Fibroblast of skin of left biceps (primary cell): Measurements from ENCODE around the gene SPOCK2.

Experiments used
- DNase-seq, 2 experiments: peaks; one replicate each; pipeline ENCODE4 v3.0.0-alpha.2; 2013; ENCODE audit warnings: low read depth in 2 of 2

The SPOCK2 gene

DNA sequence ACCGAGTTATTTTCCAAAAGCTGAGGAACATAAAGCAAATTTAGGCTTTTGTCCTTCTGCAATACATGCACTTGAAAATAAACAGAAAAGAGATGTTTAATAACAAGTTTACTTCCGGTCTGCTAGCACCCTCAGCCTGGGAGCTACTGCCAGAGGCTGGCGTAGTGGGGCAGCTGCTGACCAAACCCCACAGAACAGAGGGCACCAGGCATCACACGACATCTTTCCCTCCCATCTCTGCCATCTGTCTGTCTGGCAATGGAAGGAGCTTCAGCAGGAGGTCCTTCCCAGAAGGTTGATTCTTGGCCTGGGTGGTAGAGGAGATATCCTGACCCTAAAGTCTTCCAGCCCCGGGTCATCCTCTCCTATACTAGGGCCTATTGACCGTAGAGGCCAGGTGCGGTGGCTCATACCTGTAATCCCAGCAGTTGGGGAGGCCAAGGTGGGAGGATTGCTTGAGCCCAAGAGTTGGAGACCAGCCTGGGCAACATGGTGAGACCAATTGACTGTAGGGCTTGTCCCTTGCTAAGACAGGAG, 76.3 kb downstream of the SPOCK2 start:
- no peak for DNase-seq

DNA sequence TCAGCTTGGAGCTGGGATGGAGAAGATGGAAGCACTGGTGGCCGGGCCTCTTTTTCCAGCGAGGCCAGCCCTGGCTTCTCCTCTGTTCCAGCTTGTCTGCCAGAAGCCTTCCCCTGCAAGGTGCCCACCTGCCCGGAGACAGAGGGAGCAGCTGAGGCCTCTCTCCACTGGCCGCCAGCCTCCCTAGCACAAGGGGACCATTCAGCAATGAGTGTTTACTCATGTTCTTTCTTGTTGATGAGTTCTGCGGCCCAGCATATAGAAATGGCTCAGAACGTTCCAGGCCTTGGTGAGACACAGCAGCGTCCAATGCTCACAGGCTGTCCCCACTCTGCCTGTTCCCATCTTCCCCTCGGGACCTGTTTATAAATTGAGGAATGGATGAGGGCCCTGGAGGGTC, 76.9 kb downstream of the SPOCK2 start:
- no peak for DNase-seq

DNA sequence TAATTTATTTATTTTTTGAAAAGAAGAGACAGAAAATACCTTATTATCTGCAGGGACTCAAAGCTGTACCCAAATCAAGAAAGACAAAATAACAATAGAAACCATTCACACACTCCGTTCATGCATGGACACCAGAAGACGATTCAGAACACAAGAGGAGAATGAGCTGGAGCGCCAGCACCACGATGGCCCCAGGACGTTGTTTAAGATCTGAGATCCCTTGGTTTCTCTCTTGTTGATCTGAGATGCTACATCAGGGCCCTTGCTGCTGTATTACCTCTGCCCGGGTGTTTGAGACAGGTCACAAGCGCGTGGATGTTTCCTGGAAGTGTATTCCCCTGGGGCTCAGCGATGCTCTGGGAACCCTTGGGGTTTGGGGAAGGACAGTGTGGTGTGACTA, 77.3 kb downstream of the SPOCK2 start:
- DNase-seq, result no peak

DNA sequence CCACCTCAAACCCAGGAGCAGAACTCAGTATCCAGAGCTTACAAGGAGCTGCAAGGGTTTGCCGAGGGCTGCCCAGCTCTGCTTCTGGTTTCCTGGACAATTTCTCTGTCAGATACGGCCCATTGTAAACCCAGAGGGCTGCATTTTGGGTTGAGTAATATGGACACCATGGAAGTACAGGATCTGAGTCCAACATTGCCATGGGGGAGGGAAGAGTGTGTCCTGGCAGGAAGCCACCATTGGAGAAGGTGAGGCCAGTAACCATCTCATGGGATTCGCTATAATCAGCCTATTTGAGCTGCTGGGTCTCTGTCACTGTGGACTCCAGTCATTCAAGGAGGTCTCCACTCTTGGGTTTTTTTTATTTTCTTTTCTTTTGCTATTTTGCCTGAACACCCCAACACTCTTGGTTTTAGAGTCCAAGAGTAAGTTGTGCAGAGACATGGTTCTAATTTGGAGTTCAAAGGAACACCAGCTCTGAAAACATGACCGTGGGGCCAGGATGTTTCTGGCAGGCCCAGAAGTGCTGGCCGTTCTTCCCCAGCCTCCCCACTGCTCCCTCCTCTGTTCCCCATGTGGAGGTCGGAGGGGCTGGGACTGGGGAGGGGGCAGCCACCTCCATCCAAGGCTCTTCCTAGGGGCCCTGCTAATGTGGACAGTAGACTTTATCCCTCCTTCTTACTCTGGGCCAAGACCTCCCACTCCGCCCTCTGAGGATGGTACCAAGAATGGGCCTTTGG, 77.9 kb downstream of the SPOCK2 start:
- DNase-seq, result no peak

DNA sequence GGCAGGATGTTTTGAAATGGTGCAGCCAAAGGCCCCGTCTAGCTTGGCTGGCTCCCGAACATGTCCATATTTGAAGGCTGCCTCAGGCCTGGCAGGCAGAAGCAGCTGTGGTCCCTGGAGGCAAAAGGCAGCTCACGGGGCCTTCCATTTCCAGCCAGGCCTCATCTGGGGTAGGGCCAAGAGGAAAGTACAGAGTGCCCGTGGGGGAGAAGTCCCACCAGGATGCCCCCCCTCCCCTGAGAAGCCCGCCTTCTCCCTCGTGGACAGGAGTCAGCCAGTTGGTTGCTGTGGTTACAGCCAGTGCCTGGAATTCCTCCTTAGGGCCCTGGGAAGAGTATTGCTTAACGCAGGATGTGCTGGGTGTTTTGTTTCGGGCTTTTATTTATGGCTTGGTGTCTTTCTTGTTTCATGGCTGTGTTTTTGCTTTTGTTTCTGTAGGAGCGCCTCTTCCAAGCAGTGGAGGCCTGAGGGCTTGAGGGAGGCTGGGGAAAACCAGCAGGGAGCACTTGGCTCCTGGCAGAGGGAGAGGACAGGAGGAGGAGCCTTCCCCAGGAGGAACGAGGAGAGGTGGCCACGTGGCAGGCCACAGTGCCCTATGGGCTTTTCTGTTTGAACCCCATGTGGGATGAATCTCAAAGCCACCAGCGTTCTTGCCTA, 78.8 kb downstream of the SPOCK2 start:
- peak; percentile 88 for DNase-seq

DNA sequence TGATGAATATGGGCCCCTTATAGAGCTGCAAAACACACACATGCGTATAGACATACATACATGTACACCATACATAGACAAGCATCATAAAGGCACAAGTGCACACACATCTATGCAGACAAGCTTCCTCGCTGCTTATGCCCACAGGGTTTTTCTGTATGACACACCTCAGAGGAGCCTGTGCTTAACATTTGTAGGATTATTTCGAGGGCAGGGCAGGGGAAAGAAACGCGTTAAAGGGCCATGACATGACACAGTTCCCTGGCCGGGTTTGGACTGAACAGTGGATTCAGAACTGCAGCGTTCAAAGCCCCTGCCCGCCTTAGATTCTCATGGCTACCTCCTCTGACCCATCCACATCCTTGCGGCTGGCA, 79.3 kb downstream of the SPOCK2 start:
- DNase-seq, result no peak
